ENCODE results near the gene OR51B4. TPM values are rescaled to one million over a fixed set of nuclear protein-coding genes. Genes with fewer than 3 reads are reported as not detected.

Gene OR51B4
- total RNA-seq, 1 experiment from 2014 or later = not detected

DNA sequence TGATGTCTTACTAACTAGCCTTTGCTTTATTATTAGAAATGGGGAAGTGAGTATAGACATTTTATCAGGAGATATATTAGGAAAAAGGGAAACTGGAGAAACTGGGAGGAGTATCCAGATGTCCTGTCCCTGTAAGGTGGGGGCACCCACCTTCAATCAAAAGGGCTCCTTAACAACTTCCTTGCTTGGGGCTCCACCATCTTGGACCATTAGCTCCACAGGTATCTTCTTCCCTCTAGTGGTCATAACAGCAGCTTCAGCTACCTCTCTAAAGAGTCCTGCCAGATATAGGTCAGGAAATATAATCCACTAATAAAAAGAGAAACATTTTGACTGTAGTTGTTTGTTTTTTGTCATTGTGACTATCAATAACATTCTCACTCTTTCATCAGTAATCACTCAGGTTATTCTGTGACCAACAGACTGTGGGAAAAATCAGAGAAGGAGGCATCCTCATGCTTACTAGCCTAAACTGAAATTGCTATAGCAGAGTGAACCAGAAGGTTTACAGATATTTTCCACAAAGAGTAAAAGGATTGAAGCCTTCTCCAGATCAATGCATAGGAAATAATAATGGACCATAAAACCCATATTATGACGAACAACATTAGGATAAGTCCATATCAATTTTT, 10.4 kb downstream of the OR51B4 start:
- H2AFZ ChIP-seq (ENCODE audit: low read length) = no peak overlapping the region
- H4K8ac ChIP-seq (replicated peaks; ENCODE audit: insufficient read length, low read depth, low read length) = no peak overlapping the region
- H3K4ac ChIP-seq (ENCODE audit: low read depth, low read length) = no peak overlapping the region
- H3K23ac ChIP-seq (ENCODE audit: insufficient read length, low read depth, low read length) = no peak overlapping the region
- H2BK12ac ChIP-seq (ENCODE audit: insufficient read length, low read depth, low read length) = no peak overlapping the region
- H3K9ac ChIP-seq (ENCODE audit: extremely low read depth, insufficient read length, low read length) = no peak overlapping the region
- TF ChIP-seq, protein P1, sequence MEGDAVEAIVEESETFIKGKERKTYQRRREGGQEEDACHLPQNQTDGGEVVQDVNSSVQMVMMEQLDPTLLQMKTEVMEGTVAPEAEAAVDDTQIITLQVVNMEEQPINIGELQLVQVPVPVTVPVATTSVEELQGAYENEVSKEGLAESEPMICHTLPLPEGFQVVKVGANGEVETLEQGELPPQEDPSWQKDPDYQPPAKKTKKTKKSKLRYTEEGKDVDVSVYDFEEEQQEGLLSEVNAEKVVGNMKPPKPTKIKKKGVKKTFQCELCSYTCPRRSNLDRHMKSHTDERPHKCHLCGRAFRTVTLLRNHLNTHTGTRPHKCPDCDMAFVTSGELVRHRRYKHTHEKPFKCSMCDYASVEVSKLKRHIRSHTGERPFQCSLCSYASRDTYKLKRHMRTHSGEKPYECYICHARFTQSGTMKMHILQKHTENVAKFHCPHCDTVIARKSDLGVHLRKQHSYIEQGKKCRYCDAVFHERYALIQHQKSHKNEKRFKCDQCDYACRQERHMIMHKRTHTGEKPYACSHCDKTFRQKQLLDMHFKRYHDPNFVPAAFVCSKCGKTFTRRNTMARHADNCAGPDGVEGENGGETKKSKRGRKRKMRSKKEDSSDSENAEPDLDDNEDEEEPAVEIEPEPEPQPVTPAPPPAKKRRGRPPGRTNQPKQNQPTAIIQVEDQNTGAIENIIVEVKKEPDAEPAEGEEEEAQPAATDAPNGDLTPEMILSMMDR (conservative IDR thresholded peaks at IDR 0.05) = peak; percentile 84
- H3K56ac ChIP-seq (ENCODE audit: insufficient read length, low read depth, low read length) = no peak overlapping the region
- H3K18ac ChIP-seq (ENCODE audit: insufficient read length, low read depth, low read length) = no peak overlapping the region
- no CpG with 5 or more reads among the region's 1 CpG for WGBS (ENCODE audit: extremely low coverage, insufficient read length, low lambda C conversion rate)
- H4K91ac ChIP-seq (ENCODE audit: insufficient read length, low read depth, low read length) = no peak overlapping the region
- no peak overlapping the region for H3T11ph ChIP-seq (ENCODE audit: low read length)
- no peak overlapping the region for H3K4me2 ChIP-seq (ENCODE audit: insufficient read depth, insufficient read length, low read length)
- H3K23me2 ChIP-seq (ENCODE audit: insufficient read length, low read depth, low read length, poor library complexity, severe bottlenecking) = no peaks in the 10 kb centered on the region
- H2BK5ac ChIP-seq (ENCODE audit: insufficient read length, low read length) = no peak overlapping the region
- H2AK5ac ChIP-seq (ENCODE audit: insufficient read length, low read length) = no peak overlapping the region
- no peak overlapping the region for H2BK20ac ChIP-seq (ENCODE audit: low read depth, low read length, poor library complexity, severe bottlenecking)
- Mint-ChIP-seq H3K27ac (no peak overlapping the region), H3K9me3 (no peaks in the 10 kb centered on the region), H3K4me1 (no peaks in the 10 kb centered on the region), H3K4me3 (no peak overlapping the region), H3K27me3 (ENCODE audit: low read depth) (no peaks in the 10 kb centered on the region), H3K36me3 (ENCODE audit: insufficient read depth in 1 of 3, low read depth in 3 of 3) (0 out of 7 replicates have a peak, but pooled peaks cover 0 to 1% (median 0%) of the 10 kb centered on the region in 3 experiments)
- H3K9me3 ChIP-seq (ENCODE audit: control insufficient read depth, low read depth, low read length) = no peaks in the 10 kb centered on the region
- no peaks in the 10 kb centered on the region for H3K4me1 ChIP-seq (ENCODE audit: insufficient read depth, low read length)
- H3K79me2 ChIP-seq (ENCODE audit: insufficient read depth, low read length) = no peaks in the 10 kb centered on the region
- no peak overlapping the region for H2BK15ac ChIP-seq (ENCODE audit: low read depth, low read length)
- no peak overlapping the region for H2BK120ac ChIP-seq (ENCODE audit: low read depth, low read length, poor library complexity, severe bottlenecking)
- H4K5ac ChIP-seq (ENCODE audit: insufficient read length, low read depth, low read length) = no peak overlapping the region
- H3K27ac ChIP-seq (ENCODE audit: insufficient read length, low read depth, low read length) = no peak overlapping the region
- H3K79me1 ChIP-seq (ENCODE audit: insufficient read depth, low read depth, low read length, poor library complexity, severe bottlenecking) = no peaks in the 10 kb centered on the region
- DNase-seq = peak; percentile 33
- no peak overlapping the region for H3K14ac ChIP-seq (ENCODE audit: insufficient read depth, low read length)
- H3K27me3 ChIP-seq (ENCODE audit: insufficient read depth, low read length) = no peaks in the 10 kb centered on the region
- H4K20me1 ChIP-seq (ENCODE audit: control insufficient read depth, insufficient read depth, insufficient read length) = no peaks in the 10 kb centered on the region

All from H9 (cell line).